OCI-LY7 (cell line): ENCODE data around the gene GSG1. TPM values are rescaled to one million over a fixed set of nuclear protein-coding genes. Genes with fewer than 3 reads are reported as not detected.
"Not testable (repeated sequence)": the region's sequence is repeated elsewhere in the genome, so short reads cannot be mapped to it uniquely, and the experiment has no call there.

Experiments
- BruUV-seq: library from RNA; stranded (reverse); fragments of 400-500 nt; replicated peaks from 2 replicates; lab custom pipeline; 2021; lab: Mats Ljungman, UMichigan
- CTCF ChIA-PET: fragments of 300-600 bp; sonication (Branson Sonifier 250); formaldehyde crosslinking; loops from one replicate; lab custom pipeline; 2022; ENCODE audit warnings: antibody characterized with exemption; ENCODE audit not compliant: unreplicated experiment; lab: Charles Lee
- POLR2A ChIA-PET: fragments of 300-600 bp; sonication (Branson Sonifier 250); formaldehyde crosslinking; loops from one replicate; lab custom pipeline; 2022; ENCODE audit warnings: antibody characterized with exemption; lab: Charles Lee
- DNase-seq: peaks from one replicate; pipeline ENCODE4 v3.0.0-alpha.2; 2015; ENCODE audit warnings: low spot score
- H2AFZ ChIP-seq: fragments of 200-600 bp; sonication (generic), shearing (Covaris generic); 2 replicates; pipeline ENCODE4 v1.6.1; 2014; ENCODE audit warnings: mild to moderate bottlenecking, antibody characterized with exemption, low read length, moderate library complexity
- H3K27ac ChIP-seq: fragments of 200-600 bp; sonication (generic); 2 replicates; pipeline ENCODE4 v1.5.1; 2014; ENCODE audit warnings: mixed run types, low read depth, mild to moderate bottlenecking, moderate library complexity, low read length, inconsistent platforms; ENCODE audit not compliant: poor library complexity, severe bottlenecking
- H3K36me3 ChIP-seq: fragments of 200-600 bp; sonication (generic); 2 replicates; pipeline ENCODE4 v1.6.1; 2014; ENCODE audit warnings: mild to moderate bottlenecking, antibody characterized with exemption, low read length, moderate library complexity, mixed read lengths; ENCODE audit not compliant: insufficient read depth
- H3K4me1 ChIP-seq: fragments of 200-600 bp; sonication (generic); 2 replicates; pipeline ENCODE4 v1.5.1; 2014; ENCODE audit warnings: mild to moderate bottlenecking, low read length; ENCODE audit not compliant: insufficient read depth, poor library complexity, severe bottlenecking
- H3K4me2 ChIP-seq: fragments of 200-600 bp; sonication (generic); 2 replicates; pipeline ENCODE4 v1.6.1; 2014; ENCODE audit warnings: mild to moderate bottlenecking, low read length
- H3K4me3 ChIP-seq: fragments of 200-600 bp; sonication (generic); 2 replicates; pipeline ENCODE4 v1.5.1; 2014; ENCODE audit warnings: mild to moderate bottlenecking, low read depth, low read length; ENCODE audit not compliant: poor library complexity, severe bottlenecking
- H3K79me2 ChIP-seq: fragments of 200-600 bp; sonication (generic); 2 replicates; pipeline ENCODE4 v1.6.1; 2016; ENCODE audit warnings: low read depth, mild to moderate bottlenecking, low read length, moderate library complexity, mixed read lengths; ENCODE audit not compliant: insufficient read depth
- H3K9me2 ChIP-seq: fragments of 200-600 bp; sonication (generic); 2 replicates; pipeline ENCODE4 v1.6.1; 2016; ENCODE audit warnings: mild to moderate bottlenecking, low read length, mixed read lengths; ENCODE audit not compliant: insufficient read depth
- H3K9me3 ChIP-seq: fragments of 200-600 bp; sonication (generic); 2 replicates; pipeline ENCODE4 v1.6.1; 2014; ENCODE audit warnings: mild to moderate bottlenecking, mixed run types, low read length, mixed read lengths
- H4K20me1 ChIP-seq: fragments of 200-600 bp; sonication (generic); 2 replicates; pipeline ENCODE4 v1.6.1; 2014; ENCODE audit warnings: mild to moderate bottlenecking, antibody characterized with exemption, low read length, moderate library complexity, mixed read lengths; ENCODE audit not compliant: insufficient read depth
- CTCF ChIP-seq: fragments of 200-600 bp; sonication (generic); conservative IDR thresholded peaks from 2 replicates; pipeline ENCODE4 v1.5.1; 2014; ENCODE audit warnings: mild to moderate bottlenecking, antibody characterized with exemption, low read length, moderate library complexity, mixed read lengths
- EZH2phosphoT487 ChIP-seq: fragments of 200-600 bp; sonication (generic); IDR thresholded peaks from 2 replicates; pipeline ENCODE4 v1.6.1; 2018; ENCODE audit warnings: low read depth, borderline replicate concordance, mild to moderate bottlenecking, mixed run types, antibody characterized with exemption, low read length, moderate library complexity, mixed read lengths
- intact Hi-C: fragments of 100-400 bp; cut with micrococcal nuclease; formaldehyde crosslinking; loops from one replicate; pipeline ENCODE4 v1.10.0; 2022; ENCODE audit not compliant: unreplicated experiment
- total RNA-seq, 2 experiments: library from RNA; depleted of rRNA in 1 of 2; stranded (reverse); fragments of >200 nt in 1 of 2; shearing (Covaris generic) in 1 of 2; gene quantifications; 2 replicates each; pipeline ENCODE4 v1.2.3, GENCODE V29; 2014 to 2022

The GSG1 gene
- total RNA-seq, 2 experiments from 2014 or later: not detected

GRCh38 chr12:13085968-13086686, 17.3 kb downstream of the GSG1 start:
- BruUV-seq: no TSS peak
- POLR2A ChIA-PET: interaction anchor here (0.5 to 0.6 kb wide), 2 partner anchors 9 to 886 kb away, joined by 3 read pairs; no protein-coding TSS in a partner anchor
- Histone ChIP-seq H3K4me3 (no peak overlapping the region), H3K36me3 (no peaks in the 10 kb centered on the region), H3K27ac (no peak overlapping the region), H3K9me2 (no peaks in the 10 kb centered on the region; the same call in 1 of the 2 replicates), H3K9me3 (no peaks in the 10 kb centered on the region), H2AFZ (no peak overlapping the region), H3K4me1 (peaks cover 5% of the 10 kb centered on the region), H4K20me1 (no peaks in the 10 kb centered on the region), H3K4me2 (no peak overlapping the region), H3K79me2 (no peaks in the 10 kb centered on the region)
- TF ChIP-seq CTCF: no peak
- TF ChIP-seq EZH2phosphoT487: no peak
- intact Hi-C loops: no loop called here
- CTCF ChIA-PET: no interaction called here
- DNase-seq: no peak

GRCh38 chr12:13084898-13085640, 18.4 kb downstream of the GSG1 start:
- no TSS peak for BruUV-seq
- POLR2A ChIA-PET: interaction anchor here (0.5 kb wide), 1 partner anchor 885 kb away, joined by 3 read pairs; no protein-coding TSS in a partner anchor
- no peaks in the 10 kb centered on the region for H3K36me3 ChIP-seq

GRCh38 chr12:13083638-13084037, 19.8 kb downstream of the GSG1 start:
- POLR2A ChIA-PET, BruUV-seq, H3K79me2 ChIP-seq, H3K9me2 ChIP-seq, H3K27ac ChIP-seq, H3K9me3 ChIP-seq, intact Hi-C loops, H3K4me1 ChIP-seq, CTCF ChIA-PET, H3K36me3 ChIP-seq, H4K20me1 ChIP-seq, DNase-seq, H3K4me2 ChIP-seq, H2AFZ ChIP-seq, H3K4me3 ChIP-seq: not testable (repeated sequence)

More at GRCh38 chr12:13084898-13085640, 18.4 kb downstream of the GSG1 start:
- intact Hi-C loops: no loop called here
- CTCF ChIA-PET: interaction anchor here (0.6 kb wide), 1 partner anchor 111 kb away, joined by 3 read pairs; no protein-coding TSS in a partner anchor
- no peak overlapping the region for H3K4me3 ChIP-seq
- H3K79me2 ChIP-seq: no peaks in the 10 kb centered on the region
- no peak for TF ChIP-seq CTCF
- no peak for TF ChIP-seq EZH2phosphoT487
- no peak overlapping the region for H3K27ac ChIP-seq
- no peaks in the 10 kb centered on the region; the same call in 1 of the 2 replicates for H3K9me2 ChIP-seq
- H3K4me2 ChIP-seq: no peak overlapping the region
- H3K4me1 ChIP-seq: peaks cover 2% of the 10 kb centered on the region
- DNase-seq: no peak
- no peaks in the 10 kb centered on the region for H4K20me1 ChIP-seq
- no peak overlapping the region for H2AFZ ChIP-seq
- H3K9me3 ChIP-seq: no peaks in the 10 kb centered on the region
